Activated T-helper 2 cell treated with anti-CD3 and anti-CD28 coated beads, Interferon-gamma antibody, Interleukin-2, Interleukin-4, amounts not matched to agents 10 μg/mL and 5 μg/mL and 100 μg/mL, durations not matched to agents 14 hours and 24 hours and 36 hours (primary cell): ENCODE data around the gene TRPM8. TPM values are rescaled to one million over a fixed set of nuclear protein-coding genes. Genes with fewer than 3 reads are reported as not detected.
"Not testable (repeated sequence)": the region's sequence is repeated elsewhere in the genome, so short reads cannot be mapped to it uniquely, and the experiment has no call there.

Source experiments
- DNase-seq: peaks from one replicate; pipeline ENCODE4 v3.0.0; 2021; ENCODE audit warnings: low spot score
- H3K27ac Mint-ChIP-seq: one replicate; pipeline ENCODE4 v1.8.0; 2021; ENCODE audit warnings: mixed read lengths
- H3K27me3 Mint-ChIP-seq: one replicate; pipeline ENCODE4 v1.8.0; 2021; ENCODE audit warnings: low read depth, mixed read lengths
- H3K36me3 Mint-ChIP-seq: one replicate; pipeline ENCODE4 v1.8.0; 2021; ENCODE audit warnings: low read depth, mixed read lengths
- H3K4me1 Mint-ChIP-seq: one replicate; pipeline ENCODE4 v1.8.0; 2021; ENCODE audit warnings: low read depth, mixed read lengths
- H3K4me3 Mint-ChIP-seq: one replicate; pipeline ENCODE4 v1.8.0; 2021; ENCODE audit warnings: low read depth, mild to moderate bottlenecking, moderate library complexity, mixed read lengths
- H3K9me3 Mint-ChIP-seq: one replicate; pipeline ENCODE4 v1.8.0; 2021; ENCODE audit warnings: mixed read lengths
- intact Hi-C: fragments of 100-400 bp; cut with micrococcal nuclease; formaldehyde crosslinking; loops from one replicate; pipeline ENCODE4 v1.15.1; 2023
- total RNA-seq: library from RNA; stranded (reverse); gene quantifications from 2 replicates; pipeline ENCODE4 v1.2.3, GENCODE V29; 2022

Gene TRPM8
- total RNA-seq, 1 donor from 2014 or later = not detected

DNA sequence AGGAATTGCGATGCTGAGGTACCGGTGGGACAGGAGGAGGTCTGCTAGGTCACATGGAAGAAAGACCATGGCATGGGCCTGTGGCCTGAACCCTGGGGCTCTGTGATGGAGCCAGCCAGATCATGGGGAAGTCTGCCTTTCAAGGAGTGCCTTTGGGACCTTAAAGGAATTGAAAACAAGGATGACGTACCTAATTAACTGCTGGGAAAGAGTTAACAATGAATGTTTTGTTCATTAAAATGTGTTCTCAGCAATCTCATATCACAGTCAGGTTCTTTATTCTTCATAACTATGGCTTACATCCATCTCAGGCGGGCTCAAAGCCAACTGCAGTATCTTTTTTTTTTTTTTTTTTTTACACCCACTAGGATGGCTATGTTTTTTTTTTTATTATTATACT lies 25.6 kb downstream of the TRPM8 start:
- Mint-ChIP-seq H3K36me3 (no peaks in the 10 kb centered on the region), H3K9me3 (peaks cover 9% of the 10 kb centered on the region), H3K4me3 (no peak overlapping the region), H3K4me1 (no peaks in the 10 kb centered on the region), H3K27me3 (peaks cover 36% of the 10 kb centered on the region), H3K27ac (no peak overlapping the region)
- intact Hi-C loops = no loop called here
- no peak for DNase-seq

DNA sequence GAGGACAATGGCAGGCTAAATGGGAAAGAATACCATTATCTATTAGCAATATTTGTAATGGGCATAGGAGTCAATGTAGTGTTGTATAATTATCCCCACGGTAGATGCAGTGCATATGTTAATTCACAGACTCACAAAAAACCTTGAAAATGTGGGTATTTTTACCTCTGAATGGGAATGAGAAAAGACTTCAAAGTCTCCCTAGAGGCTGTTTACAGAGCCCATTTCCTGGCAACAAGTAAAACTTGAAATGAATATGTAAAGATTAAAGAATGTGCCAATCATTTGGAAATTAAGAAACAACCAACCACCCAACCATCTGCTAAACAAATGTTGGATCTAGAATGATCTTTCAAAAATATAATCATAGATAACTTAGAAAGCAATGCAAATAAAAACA lies 27.1 kb downstream of the TRPM8 start:
- no peak for DNase-seq
- intact Hi-C loops = no loop called here
- peaks cover 9% of the 10 kb centered on the region for H3K9me3 Mint-ChIP-seq
- no peaks in the 10 kb centered on the region for H3K36me3 Mint-ChIP-seq
- H3K27me3 Mint-ChIP-seq = peaks cover 31% of the 10 kb centered on the region
- H3K4me1 Mint-ChIP-seq = no peaks in the 10 kb centered on the region
- no peak overlapping the region for H3K27ac Mint-ChIP-seq
- no peak overlapping the region for H3K4me3 Mint-ChIP-seq

DNA sequence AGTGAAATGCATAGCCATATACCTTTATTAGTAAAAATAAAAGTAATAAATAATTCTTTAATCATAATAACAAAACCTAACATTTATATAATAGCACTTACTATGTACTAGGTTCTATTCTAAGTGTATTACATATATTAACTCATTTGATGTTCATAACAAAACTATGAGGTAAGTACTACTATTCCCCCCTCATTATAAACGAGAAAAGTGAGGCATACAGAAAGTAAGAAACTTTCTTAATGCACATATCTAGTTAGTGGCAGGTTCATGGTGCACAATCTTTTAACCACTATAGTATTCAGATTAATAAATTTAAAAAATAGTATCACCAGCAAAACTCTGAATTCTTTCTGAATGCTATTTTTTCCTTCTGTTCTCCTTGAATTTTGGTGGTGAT lies 27.5 kb downstream of the TRPM8 start:
- Mint-ChIP-seq H3K36me3 (no peaks in the 10 kb centered on the region), H3K27me3 (peaks cover 28% of the 10 kb centered on the region), H3K9me3 (peaks cover 9% of the 10 kb centered on the region), H3K4me1 (no peaks in the 10 kb centered on the region), H3K27ac (no peak overlapping the region), H3K4me3 (no peak overlapping the region)
- no peak for DNase-seq
- intact Hi-C loops = no loop called here

- peaks cover 27% of the 10 kb centered on the region for H3K27me3 Mint-ChIP-seq
- no peak for DNase-seq
- peaks cover 9% of the 10 kb centered on the region for H3K9me3 Mint-ChIP-seq
- no peaks in the 10 kb centered on the region for H3K36me3 Mint-ChIP-seq
- no peak overlapping the region for H3K4me3 Mint-ChIP-seq
- no peaks in the 10 kb centered on the region for H3K4me1 Mint-ChIP-seq
- no peak overlapping the region for H3K27ac Mint-ChIP-seq
- intact Hi-C loops = no loop called here
Measured at GRCh38 chr2:233945146-233945545, 28.0 kb downstream of the TRPM8 start.

- H3K4me1 Mint-ChIP-seq = no peaks in the 10 kb centered on the region
- DNase-seq = no peak
- H3K36me3 Mint-ChIP-seq = no peaks in the 10 kb centered on the region
- peaks cover 29% of the 10 kb centered on the region for H3K27me3 Mint-ChIP-seq
- no peaks in the 10 kb centered on the region for H3K9me3 Mint-ChIP-seq
- no peak overlapping the region for H3K27ac Mint-ChIP-seq
- H3K4me3 Mint-ChIP-seq = no peak overlapping the region
- intact Hi-C loops = no loop called here
Measured at GRCh38 chr2:233950078-233950825, 33.1 kb downstream of the TRPM8 start.

DNA sequence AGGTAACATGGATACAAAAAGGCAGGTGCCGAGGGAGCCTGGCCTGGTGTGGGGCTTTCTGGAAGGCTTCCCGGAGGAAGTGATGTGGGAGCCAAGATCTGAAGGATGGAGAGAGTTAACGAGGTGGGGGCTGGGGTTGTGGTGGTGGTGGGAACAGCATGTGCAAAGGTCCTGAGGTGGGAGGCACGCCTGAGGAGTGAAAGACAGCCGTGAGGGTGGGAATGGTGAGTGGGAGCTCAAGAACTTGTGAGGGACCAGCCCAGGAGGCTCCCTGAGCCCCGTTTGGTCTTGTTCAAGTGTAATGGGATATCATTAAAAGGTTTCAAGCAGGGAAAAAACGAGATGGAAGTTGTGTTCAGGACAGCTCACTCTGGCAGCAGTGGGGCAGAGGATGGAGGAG lies 35.2 kb downstream of the TRPM8 start:
- no peaks in the 10 kb centered on the region for H3K9me3 Mint-ChIP-seq
- no peak overlapping the region for H3K27ac Mint-ChIP-seq
- intact Hi-C loops = no loop called here
- H3K27me3 Mint-ChIP-seq = peaks cover 27% of the 10 kb centered on the region
- no peaks in the 10 kb centered on the region for H3K36me3 Mint-ChIP-seq
- no peak overlapping the region for H3K4me3 Mint-ChIP-seq
- H3K4me1 Mint-ChIP-seq = no peaks in the 10 kb centered on the region
- DNase-seq = no peak

DNA sequence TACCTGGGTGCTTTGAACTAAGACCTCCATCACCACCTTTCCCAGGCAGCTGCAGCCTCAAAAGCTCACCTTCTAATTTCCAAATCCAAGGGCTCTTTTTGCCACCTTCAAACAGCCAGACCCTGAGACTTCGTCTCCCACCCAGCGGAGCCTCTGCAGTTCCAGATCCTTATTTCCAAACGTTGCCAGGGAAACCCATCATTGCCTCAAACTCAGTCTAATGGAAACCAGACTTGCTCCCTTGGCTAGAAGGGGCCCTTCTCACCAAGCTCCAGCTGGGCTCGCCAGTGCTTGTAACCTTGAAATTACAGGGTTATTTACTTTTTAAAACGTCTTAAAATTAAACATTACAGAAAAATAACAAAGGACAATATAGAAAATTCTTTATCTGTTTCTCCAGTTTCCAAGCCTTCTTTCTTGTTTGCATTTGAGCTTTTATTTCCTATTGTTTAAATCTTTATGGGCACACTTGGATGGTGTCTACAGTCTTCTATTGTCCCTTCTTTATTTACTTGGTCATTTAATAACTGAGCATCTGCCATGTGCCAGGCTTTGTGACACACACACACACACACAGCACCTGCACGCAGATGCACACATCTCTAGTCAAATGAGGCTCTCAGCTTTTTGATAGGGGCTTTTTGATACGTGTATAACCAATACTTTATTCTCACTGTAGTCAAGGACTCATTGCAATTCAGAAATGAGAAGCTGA lies 36.1 kb downstream of the TRPM8 start:
- H3K27ac Mint-ChIP-seq = no peak overlapping the region
- intact Hi-C loops = no loop called here
- H3K4me3 Mint-ChIP-seq = no peak overlapping the region
- H3K27me3 Mint-ChIP-seq = peaks cover 22% of the 10 kb centered on the region
- no peaks in the 10 kb centered on the region for H3K9me3 Mint-ChIP-seq
- H3K4me1 Mint-ChIP-seq = no peaks in the 10 kb centered on the region
- no peaks in the 10 kb centered on the region for H3K36me3 Mint-ChIP-seq
- no peak for DNase-seq

DNA sequence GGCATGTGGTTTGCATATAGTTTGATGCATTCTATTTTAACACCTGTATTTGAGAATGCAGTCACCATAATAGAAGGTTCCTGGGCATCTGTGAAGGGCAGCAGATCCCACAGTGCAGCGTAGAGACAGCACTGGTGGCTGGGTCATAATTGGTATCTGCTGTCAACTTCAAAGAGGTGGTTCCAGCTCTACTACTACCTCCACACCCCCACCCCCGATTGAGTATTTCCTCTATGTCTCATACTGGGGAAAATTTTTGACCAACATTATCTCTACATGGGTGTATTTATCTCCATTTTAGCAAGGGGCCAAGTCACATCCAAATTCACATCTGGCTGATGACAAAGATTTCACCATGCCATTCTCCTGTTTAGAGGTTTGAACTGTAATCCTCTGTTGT lies 43.0 kb downstream of the TRPM8 start:
- no peaks in the 10 kb centered on the region for H3K36me3 Mint-ChIP-seq
- no peak overlapping the region for H3K4me3 Mint-ChIP-seq
- peaks cover 6% of the 10 kb centered on the region for H3K27me3 Mint-ChIP-seq
- no peaks in the 10 kb centered on the region for H3K4me1 Mint-ChIP-seq
- no peaks in the 10 kb centered on the region for H3K9me3 Mint-ChIP-seq
- intact Hi-C loops = no loop called here
- DNase-seq = no peak
- H3K27ac Mint-ChIP-seq = no peak overlapping the region

DNA sequence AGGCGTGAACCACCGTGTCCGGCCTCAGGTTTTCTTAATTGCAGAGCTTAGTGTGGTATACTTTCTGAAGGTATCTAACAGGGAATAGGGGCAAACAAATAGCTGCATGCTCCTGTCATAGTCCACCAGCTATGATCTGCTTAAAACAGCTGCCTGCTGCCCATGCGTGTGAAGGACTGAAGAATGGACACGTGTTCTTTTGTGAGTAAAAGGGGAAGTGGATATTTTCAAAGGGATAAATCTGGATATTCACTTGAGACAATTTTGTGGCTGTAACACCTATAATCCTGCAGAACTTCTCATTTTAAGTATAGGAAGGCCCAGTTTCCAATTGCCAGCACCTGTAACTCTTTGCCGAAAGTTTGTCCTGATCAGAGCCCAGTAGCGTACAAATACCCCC lies 44.7 kb downstream of the TRPM8 start:
- H3K27me3 Mint-ChIP-seq = peaks cover 6% of the 10 kb centered on the region
- no peak for DNase-seq
- no peak overlapping the region for H3K27ac Mint-ChIP-seq
- intact Hi-C loops = no loop called here
- no peak overlapping the region for H3K4me3 Mint-ChIP-seq
- no peaks in the 10 kb centered on the region for H3K9me3 Mint-ChIP-seq
- no peaks in the 10 kb centered on the region for H3K4me1 Mint-ChIP-seq
- no peaks in the 10 kb centered on the region for H3K36me3 Mint-ChIP-seq

DNA sequence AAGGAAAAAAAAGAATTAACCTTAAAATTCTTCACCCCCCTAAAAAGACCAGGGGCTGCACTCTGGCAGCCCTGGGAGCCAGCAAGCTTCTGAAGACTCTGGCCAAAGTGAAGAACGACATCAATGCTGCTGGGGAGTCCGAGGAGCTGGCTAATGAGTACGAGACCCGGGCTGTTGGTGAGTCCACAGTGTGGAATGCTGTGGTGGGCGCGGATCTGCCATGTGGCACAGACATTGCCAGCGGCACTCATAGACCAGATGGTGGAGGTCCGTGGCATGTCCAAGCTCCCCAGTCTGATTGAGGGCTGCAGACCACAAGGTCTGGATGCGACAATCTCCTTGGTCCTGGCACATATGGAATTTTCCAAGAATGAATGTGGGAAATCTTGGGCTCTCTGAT lies 47.4 kb downstream of the TRPM8 start:
- no peaks in the 10 kb centered on the region for H3K36me3 Mint-ChIP-seq
- H3K4me3 Mint-ChIP-seq = no peak overlapping the region
- no peak overlapping the region for H3K27ac Mint-ChIP-seq
- H3K27me3 Mint-ChIP-seq = peaks cover 6% of the 10 kb centered on the region
- H3K4me1 Mint-ChIP-seq = peaks cover 5% of the 10 kb centered on the region
- intact Hi-C loops = no loop called here
- no peaks in the 10 kb centered on the region for H3K9me3 Mint-ChIP-seq
- DNase-seq = no peak

- Mint-ChIP-seq H3K9me3 (no peaks in the 10 kb centered on the region), H3K27me3 (peaks cover 11% of the 10 kb centered on the region), H3K36me3 (no peaks in the 10 kb centered on the region), H3K4me1 (peaks cover 5% of the 10 kb centered on the region), H3K27ac (no peak overlapping the region), H3K4me3 (no peak overlapping the region)
- intact Hi-C loops = no loop called here
- no peak for DNase-seq
Measured at GRCh38 chr2:233965032-233965603, 47.9 kb downstream of the TRPM8 start.

DNA sequence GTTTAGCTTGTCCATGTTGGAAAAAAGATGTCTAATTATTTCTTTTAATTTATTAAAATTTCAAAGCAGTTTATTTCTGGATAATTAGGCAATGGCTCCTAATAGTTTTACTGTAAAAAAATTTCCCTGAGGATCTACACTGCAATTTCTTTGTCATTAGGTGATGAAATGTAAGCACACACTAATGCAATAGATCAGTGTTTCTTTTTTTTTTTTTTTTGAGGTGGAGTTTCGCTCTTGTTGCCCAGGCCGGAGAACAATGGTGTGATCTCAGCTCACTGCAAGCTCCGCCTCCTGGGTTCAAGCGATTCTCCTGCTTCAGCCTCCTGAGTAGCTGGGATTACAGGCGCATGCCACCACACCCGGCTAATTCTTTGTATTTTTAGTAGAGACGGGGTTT lies 48.5 kb downstream of the TRPM8 start:
- DNase-seq, H3K9me3 Mint-ChIP-seq, H3K4me3 Mint-ChIP-seq, H3K4me1 Mint-ChIP-seq, H3K36me3 Mint-ChIP-seq, intact Hi-C loops, H3K27ac Mint-ChIP-seq: not testable (repeated sequence)
- peaks cover 13% of the 10 kb centered on the region for H3K27me3 Mint-ChIP-seq

GRCh38 chr2:233966388-233966787 lies 49.2 kb downstream of the TRPM8 start:
- H3K4me3 Mint-ChIP-seq = no peak overlapping the region
- H3K4me1 Mint-ChIP-seq = peaks cover 5% of the 10 kb centered on the region
- intact Hi-C loops = no loop called here
- no peak for DNase-seq
- H3K36me3 Mint-ChIP-seq = no peaks in the 10 kb centered on the region
- no peaks in the 10 kb centered on the region for H3K9me3 Mint-ChIP-seq
- H3K27ac Mint-ChIP-seq = no peak overlapping the region
- peaks cover 12% of the 10 kb centered on the region for H3K27me3 Mint-ChIP-seq
